ENCODE results near the gene NRTN. TPM values are rescaled to one million over a fixed set of nuclear protein-coding genes. Genes with fewer than 3 reads are reported as not detected.

The NRTN gene
- total RNA-seq, 1 experiment from 2014 or later: 1.9 TPM

- no peaks in the 10 kb centered on the region for H3K79me2 ChIP-seq (ENCODE audit: low read depth)
- H3K4me3 ChIP-seq: no peak overlapping the region
- no peaks in the 10 kb centered on the region for H3K9me3 ChIP-seq (ENCODE audit: insufficient read depth, low read depth)
- H3K36me3 ChIP-seq (ENCODE audit: low read depth): no peaks in the 10 kb centered on the region
- ChIA-PET POLR2A (ENCODE audit: unreplicated experiment) (no interaction called here), CTCF (interaction anchor here (0.6 kb wide), 2 partner anchors 89 to 95 kb away, joined by 4 to 8 read pairs; no protein-coding TSS in a partner anchor)
- TF ChIP-seq, protein P1, sequence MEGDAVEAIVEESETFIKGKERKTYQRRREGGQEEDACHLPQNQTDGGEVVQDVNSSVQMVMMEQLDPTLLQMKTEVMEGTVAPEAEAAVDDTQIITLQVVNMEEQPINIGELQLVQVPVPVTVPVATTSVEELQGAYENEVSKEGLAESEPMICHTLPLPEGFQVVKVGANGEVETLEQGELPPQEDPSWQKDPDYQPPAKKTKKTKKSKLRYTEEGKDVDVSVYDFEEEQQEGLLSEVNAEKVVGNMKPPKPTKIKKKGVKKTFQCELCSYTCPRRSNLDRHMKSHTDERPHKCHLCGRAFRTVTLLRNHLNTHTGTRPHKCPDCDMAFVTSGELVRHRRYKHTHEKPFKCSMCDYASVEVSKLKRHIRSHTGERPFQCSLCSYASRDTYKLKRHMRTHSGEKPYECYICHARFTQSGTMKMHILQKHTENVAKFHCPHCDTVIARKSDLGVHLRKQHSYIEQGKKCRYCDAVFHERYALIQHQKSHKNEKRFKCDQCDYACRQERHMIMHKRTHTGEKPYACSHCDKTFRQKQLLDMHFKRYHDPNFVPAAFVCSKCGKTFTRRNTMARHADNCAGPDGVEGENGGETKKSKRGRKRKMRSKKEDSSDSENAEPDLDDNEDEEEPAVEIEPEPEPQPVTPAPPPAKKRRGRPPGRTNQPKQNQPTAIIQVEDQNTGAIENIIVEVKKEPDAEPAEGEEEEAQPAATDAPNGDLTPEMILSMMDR (conservative IDR thresholded peaks at IDR 0.05): no peak
- TF ChIP-seq EZH2 (IDR thresholded peaks at IDR 0.05; ENCODE audit: low read depth): no peak
- H3K4me1 ChIP-seq (replicated peaks; ENCODE audit: insufficient read depth): no peaks in the 10 kb centered on the region
- H2AFZ ChIP-seq: no peak overlapping the region
- H3K27me3 ChIP-seq (ENCODE audit: insufficient read depth, low read depth): 0 out of 2 replicates have a peak, but pooled peaks cover 8% of the 10 kb centered on the region
- no peaks in the 10 kb centered on the region for H4K20me1 ChIP-seq (ENCODE audit: insufficient read depth)
- H3K9me2 ChIP-seq (ENCODE audit: insufficient read depth): no peaks in the 10 kb centered on the region
- H3K4me2 ChIP-seq: no peak overlapping the region
- H3F3A ChIP-seq (ENCODE audit: insufficient read depth, low read depth): no peaks in the 10 kb centered on the region; the same call in 1 of the 2 replicates
- DNase-seq: no peak
- intact Hi-C loops (cut with micrococcal nuclease; ENCODE audit: unreplicated experiment): loop anchor here (10.0 kb wide), 2 partner anchors 183 to 223 kb away; no protein-coding TSS in a partner anchor
- no TSS peak for BruUV-seq (replicated peaks)
- H3K27ac ChIP-seq: no peak overlapping the region
Measured at GRCh38 chr19:5801796-5802619, 2.9 kb upstream of the NRTN start.

- POLR2A ChIA-PET (ENCODE audit: unreplicated experiment): interaction anchor here (0.5 to 0.6 kb wide), 2 partner anchors 13 to 897 kb away, joined by 3 read pairs; no protein-coding TSS in a partner anchor
- no peaks in the 10 kb centered on the region for H3K4me1 ChIP-seq (replicated peaks; ENCODE audit: insufficient read depth)
Measured at GRCh38 chr19:5803441-5803751, 1.5 kb upstream of the NRTN start.

More at GRCh38 chr19:5803441-5803751, 1.5 kb upstream of the NRTN start:
- Histone ChIP-seq H2AFZ (0 out of 2 replicates have a peak overlapping the region, but pooled peaks have one; percentile 56), H3K36me3 (ENCODE audit: low read depth) (no peaks in the 10 kb centered on the region), H3F3A (ENCODE audit: insufficient read depth, low read depth) (no peaks in the 10 kb centered on the region; the same call in 1 of the 2 replicates), H3K9me2 (ENCODE audit: insufficient read depth) (no peaks in the 10 kb centered on the region), H3K27me3 (ENCODE audit: insufficient read depth, low read depth) (0 out of 2 replicates have a peak, but pooled peaks cover 8% of the 10 kb centered on the region), H3K79me2 (ENCODE audit: low read depth) (no peaks in the 10 kb centered on the region), H3K27ac (no peak overlapping the region), H3K4me3 (peak overlapping the region; percentile 37; the same call in 1 of the 2 replicates), H3K4me2 (peak overlapping the region; percentile 78), H4K20me1 (ENCODE audit: insufficient read depth) (no peaks in the 10 kb centered on the region), H3K9me3 (ENCODE audit: insufficient read depth, low read depth) (no peaks in the 10 kb centered on the region)
- no peak for TF ChIP-seq EZH2 (IDR thresholded peaks at IDR 0.05; ENCODE audit: low read depth)
- TF ChIP-seq, protein P1 (conservative IDR thresholded peaks at IDR 0.05): no peak
- BruUV-seq (replicated peaks): no TSS peak
- CTCF ChIA-PET: interaction anchor here (0.5 to 1.5 kb wide), 11 partner anchors 9 to 555 kb away, joined by 3 to 14 read pairs (median 5); partner anchors contain the start of genes DUS3L and NDUFA11
- DNase-seq: no peak
- intact Hi-C loops (cut with micrococcal nuclease; ENCODE audit: unreplicated experiment): loop anchor here (10.0 kb wide), 2 partner anchors 181 to 221 kb away; no protein-coding TSS in a partner anchor
